Inflammatory macrophage treated with lipopolysaccharide for 1 hour (primary cell): ENCODE data around the gene PRR3.
"Not testable (repeated sequence)": the region's sequence is repeated elsewhere in the genome, so short reads cannot be mapped to it uniquely, and the experiment has no call there.

ENCODE experiments used
- DNase-seq, 2 donors: peaks; one replicate each; pipeline ENCODE4 v3.0.0-alpha.2; 2020 to 2022

Gene PRR3

GRCh38 chr6:30556906-30557682, at the start of gene PRR3:
Gene PRR3, plus strand, starts transcription at chr6:30557295. Its CDS starts 50 bp downstream, at chr6:30557345.
- peak; percentile 90 to 94 for DNase-seq

GRCh38 chr6:30507849-30508827, 49.0 kb upstream of the PRR3 start:
- no peak for DNase-seq

GRCh38 chr6:30508890-30509736, 48.0 kb upstream of the PRR3 start:
- DNase-seq = peak; percentile 61 to 63

DNA sequence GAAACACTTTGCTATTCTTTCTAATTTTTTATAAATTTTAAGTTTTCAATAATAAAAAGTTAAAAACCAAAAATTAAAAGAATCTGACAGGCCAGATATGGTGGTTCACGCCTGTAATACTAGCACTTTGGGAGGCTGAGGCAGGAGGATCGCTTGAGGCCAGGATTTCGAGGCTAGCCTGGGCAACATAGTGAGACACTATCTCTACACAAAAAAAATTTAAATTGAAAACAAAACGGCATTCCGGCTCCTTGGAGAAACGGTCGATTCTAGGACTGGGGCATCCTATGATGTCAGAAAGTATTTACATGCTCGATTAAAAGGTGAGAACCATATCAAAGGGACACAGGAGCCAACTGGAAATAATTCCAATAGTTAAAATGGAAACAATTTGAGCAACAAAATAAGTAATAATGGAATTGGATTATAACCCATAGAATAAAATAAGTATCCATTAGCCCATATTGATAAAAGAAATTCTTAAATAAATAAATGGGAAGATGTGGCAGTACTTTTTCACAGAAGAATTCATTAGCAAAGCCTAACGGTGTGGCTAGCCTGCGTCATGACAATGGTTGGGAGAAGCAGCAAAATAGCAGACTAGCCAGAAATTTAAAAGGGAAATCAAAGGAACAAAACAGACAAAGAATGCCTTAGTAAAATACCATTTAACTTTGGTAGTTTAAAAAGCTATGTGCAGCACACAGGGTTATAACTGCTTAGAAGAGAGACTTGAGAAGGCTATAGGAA, 46.5 kb upstream of the PRR3 start:
- no peak for DNase-seq

DNA sequence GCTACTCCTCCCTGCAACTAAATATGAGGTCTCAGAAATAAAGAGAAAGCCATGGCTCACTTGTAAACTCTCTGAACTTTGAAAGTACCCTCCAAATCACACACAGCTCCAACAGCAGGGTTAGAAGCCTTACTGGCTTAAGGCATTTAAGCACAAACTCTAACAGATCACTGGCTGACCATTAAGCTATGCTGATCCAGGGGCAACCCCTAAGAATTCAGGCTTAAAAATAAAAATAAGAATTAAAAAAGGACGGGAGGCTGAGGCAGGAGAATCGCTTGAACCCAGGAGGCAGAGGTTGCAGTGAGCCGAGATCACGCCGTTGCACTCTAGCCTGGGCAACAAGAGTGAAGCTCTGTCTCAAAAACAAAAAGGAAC, 45.9 kb upstream of the PRR3 start:
- DNase-seq = no peak

- DNase-seq = no peak
Observed at GRCh38 chr6:30513451-30513850, 43.6 kb upstream of the PRR3 start.

- DNase-seq = no peak
Observed at GRCh38 chr6:30515106-30515505, 42.0 kb upstream of the PRR3 start.

DNA sequence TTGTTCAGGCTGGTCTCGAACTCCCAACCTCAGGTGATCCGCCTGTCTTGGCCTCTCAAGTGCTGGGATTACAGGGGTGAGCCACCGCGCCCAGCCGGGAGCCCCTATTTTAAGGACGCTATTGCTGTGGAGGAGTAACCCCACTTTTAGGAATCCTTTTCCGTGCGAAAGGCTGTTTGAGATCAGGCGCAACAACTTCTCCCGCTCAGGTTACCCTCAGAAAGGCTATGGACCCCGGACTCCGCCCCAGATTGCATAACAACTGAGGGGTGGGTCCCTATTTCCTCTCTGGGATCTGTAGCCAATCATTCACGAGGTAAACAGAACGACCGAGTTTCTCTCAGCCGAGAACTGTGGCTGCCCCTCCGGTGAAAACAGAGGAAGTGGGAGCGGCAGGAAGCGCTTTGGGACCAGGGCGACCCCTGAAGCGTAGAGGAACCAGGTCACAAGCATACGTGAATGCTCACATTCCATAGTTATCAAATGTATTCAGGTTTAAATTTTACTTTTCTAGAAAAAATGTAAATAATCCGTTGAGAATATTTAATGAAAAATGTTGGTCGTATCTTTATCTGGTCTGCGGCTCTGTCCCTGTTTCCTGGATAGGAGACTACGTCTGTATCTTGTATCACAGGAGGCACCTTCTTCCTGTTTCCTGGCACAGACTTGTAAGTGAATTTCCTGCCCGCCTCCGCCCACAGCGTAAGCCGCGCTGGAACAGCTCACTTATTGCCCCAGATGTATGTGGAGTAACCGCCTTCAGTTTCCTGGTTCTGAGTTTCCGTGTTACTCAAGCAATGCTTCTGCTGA, 40.9 kb upstream of the PRR3 start:
- peak; percentile 96 to 99 for DNase-seq

- DNase-seq = not testable (repeated sequence)
Observed at GRCh38 chr6:30516754-30517076, 40.4 kb upstream of the PRR3 start.

DNA sequence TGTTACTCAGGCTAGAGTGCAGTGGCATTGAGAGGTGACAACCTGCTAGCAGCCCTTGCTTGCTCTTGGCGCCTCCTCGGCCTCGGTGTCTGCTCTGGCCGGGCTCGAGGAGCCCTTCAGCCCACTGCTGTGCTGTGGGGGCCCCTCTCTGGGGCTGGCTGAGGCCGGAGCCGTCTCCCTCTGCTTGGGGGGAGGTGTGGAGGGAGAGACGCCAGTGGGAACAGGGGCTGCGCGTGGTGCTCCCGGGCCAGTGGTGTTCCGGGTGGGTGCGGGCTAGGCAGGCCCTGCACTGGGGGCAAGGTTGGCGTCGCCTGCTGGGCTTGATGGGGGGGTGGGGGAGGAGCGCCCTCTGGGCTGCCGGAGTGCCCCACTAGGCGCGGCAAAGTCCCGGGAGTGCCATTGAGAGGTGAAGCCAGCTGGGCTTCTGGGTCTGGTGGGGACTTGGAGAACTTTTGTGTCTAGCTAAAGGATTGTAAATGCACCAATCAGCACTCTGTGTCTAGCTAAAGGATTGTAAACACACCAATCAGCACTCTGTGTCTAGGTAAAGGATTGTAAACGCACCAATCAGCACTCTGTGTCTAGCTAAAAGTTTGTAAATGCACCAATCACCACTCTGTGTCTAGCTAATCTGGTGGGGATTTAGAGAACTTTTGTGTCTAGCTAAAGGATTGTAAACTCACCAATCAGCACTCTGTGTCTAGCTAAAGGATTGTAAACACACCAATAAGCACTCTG, 39.2 kb upstream of the PRR3 start:
- not testable (repeated sequence) for DNase-seq

DNA sequence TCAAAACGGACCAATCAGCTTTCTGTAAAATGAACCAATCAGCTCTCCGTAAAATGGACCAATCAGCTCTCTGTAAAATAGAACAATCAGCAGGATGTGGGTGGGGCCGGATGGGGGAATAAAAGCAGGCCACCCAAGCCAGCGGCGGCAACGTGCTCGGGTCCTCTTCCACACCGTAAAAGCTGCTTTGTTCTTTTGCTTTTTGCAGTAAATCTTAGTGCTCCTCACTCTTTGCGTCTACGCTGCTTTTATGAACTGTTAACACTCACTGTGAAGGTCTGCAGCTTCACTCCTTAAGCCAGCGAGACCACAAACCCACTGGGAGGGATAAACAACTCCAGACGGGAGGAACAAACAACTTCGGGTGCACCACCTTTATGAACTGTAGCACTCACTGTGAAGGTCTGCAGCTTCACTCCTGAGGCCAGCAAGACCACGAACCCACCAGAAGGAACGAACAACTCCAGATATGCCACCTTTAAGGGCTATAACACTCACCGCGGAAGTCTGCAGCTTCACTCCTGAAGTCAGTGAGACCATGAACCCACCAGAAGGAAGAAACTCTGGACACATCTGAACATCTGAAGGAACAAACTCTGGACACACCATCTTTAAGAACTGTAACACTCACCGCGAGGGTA, 38.5 kb upstream of the PRR3 start:
- not testable (repeated sequence) for DNase-seq

DNA sequence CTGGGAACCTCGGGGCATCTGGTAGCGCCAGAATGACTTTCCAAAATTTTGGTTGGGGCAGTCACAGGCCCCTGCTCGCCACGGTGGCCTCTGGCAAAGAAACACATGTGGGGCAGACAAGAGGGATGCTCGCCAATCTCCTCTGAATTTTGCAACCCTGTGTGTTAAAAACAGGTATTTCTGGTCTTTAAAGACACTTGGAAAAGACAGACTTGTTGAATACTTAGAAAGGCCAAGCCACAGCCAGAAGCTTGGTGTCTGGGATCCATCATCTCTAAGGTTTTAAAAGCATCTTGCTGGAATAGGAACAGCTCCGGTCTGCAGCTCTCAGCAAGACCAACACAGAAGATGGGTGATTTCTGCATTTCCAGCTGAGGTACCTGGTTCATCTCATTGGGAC, 36.6 kb upstream of the PRR3 start:
- DNase-seq = no peak

GRCh38 chr6:30521082-30521481, 36.0 kb upstream of the PRR3 start:
- DNase-seq = not testable (repeated sequence)

DNA sequence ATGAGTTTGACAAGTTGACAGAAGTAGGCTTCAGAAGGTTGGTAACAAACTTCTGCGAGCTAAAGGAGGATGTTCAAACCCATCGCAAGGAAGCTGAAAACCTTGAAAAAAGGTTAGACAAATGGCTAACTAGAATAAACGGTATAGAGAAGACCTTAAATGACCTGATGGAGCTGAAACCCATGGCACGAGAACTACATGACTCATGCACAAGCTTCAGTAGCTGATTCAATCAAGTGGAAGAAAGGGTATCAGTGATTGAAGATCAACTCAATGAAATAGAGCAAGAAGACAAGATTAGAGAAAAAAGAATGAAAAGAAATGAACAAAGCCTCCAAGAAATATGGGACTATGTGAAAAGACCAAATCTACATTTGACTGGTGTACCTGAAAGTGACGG, 35.1 kb upstream of the PRR3 start:
- not testable (repeated sequence) for DNase-seq

DNA sequence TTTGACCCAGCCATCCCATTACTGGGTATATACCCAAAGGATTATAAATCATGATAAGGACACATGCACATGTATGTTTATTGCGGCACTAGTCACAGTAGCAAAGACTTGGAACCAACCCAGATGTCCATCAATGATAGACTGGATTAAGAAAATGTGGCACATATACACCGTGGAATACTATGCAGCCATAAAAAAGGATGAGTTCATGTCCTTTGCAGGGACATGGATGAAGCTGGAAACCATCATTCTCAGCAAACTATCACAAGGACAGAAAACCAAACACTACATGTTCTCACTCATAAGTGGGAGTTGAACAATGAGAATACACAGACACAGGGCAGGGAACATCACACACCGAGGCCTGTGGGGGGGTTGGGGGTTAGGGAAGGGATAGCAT, 30.7 kb upstream of the PRR3 start:
- not testable (repeated sequence) for DNase-seq

DNA sequence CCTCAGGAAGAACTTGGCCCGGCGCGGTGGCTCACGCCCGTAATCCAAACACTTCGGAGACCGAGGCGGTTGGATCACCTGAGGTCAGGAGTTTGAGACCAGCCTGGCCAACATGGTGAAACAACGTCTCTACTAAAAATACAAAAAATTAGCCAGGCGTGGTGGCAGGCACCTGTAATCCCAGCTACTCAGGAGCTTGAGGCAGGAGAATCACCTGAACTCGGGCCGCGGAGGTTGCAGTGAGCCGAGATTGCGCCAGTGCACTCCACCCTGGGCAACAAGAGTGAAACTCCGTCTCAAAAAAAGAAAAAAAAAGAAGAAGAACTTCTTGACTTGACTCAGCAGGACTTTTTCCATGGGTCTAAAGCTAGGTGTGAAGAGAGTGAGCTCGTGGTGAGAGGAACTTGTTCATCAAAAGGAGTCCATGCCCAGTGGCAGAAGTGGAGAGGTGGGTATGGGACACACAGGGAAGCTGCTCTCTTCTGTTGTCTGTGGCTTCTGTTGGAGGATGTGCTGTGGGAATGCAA, 27.7 kb upstream of the PRR3 start:
- DNase-seq = peak; percentile 37 to 63

- DNase-seq = peak; percentile 53 to 79
Observed at GRCh38 chr6:30530014-30530413, 27.1 kb upstream of the PRR3 start.

GRCh38 chr6:30533460-30534294, 23.4 kb upstream of the PRR3 start:
- DNase-seq = no peak

DNA sequence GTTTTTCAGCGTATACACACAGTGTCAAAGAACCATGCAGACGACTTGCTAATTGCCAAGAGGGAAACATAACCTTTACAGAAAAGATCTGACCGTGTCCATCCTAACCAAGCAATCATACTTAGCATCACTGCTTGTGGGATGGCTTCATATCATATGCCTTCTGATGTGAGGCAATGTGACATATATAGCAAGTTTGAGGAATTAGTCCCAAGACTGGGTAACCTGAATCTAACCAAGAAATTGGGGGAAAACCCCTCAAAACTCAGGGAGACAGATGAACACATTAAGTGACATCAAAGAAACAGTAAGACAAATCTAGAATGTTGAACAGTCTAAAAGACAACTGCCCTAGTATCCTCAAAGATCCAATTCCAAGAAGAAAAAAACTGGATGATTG, 19.2 kb upstream of the PRR3 start:
- DNase-seq = peak; percentile 29 to 62
